SK-N-SH treated with all-trans-retinoic acid at 6 μM for 48 hours (cell line): Measurements from ENCODE around the gene HS6ST3.
A peak's percentile ranks its signal among the peaks of the same experiment; 100 is the strongest.

Source experiments
- ATAC-seq: fragments of 200-7000 bp; cut with Tn5 transposase; 3 replicates; pipeline ENCODE4 v1.9.1; 2020; ENCODE audit warnings: mild to moderate bottlenecking, moderate library complexity
- ARNTL ChIP-seq: fragments of 450-650 bp; formaldehyde crosslinking; IDR thresholded peaks from 2 replicates; pipeline ENCODE4 v1.5.0; 2020; ENCODE audit warnings: low read depth, mild to moderate bottlenecking, moderate library complexity, borderline replicate concordance
- BACH2 ChIP-seq: fragments of 250-450 bp; sonication (Bioruptor Pico); IDR thresholded peaks from 2 replicates; pipeline ENCODE4 v1.9.0; 2021; ENCODE audit warnings: mild to moderate bottlenecking, borderline replicate concordance
- CREB5 ChIP-seq: fragments of 250-450 bp; sonication (Bioruptor Pico); IDR thresholded peaks from 2 replicates; pipeline ENCODE4 v1.5.1; 2020; ENCODE audit warnings: low read depth, mild to moderate bottlenecking, moderate library complexity
- CSDC2 ChIP-seq: fragments of 250-450 bp; sonication (Bioruptor Pico); IDR thresholded peaks from 2 replicates; pipeline ENCODE4 v1.5.0; 2020; ENCODE audit warnings: mild to moderate bottlenecking, moderate library complexity
- CSRNP3 ChIP-seq: fragments of 250-450 bp; sonication (Bioruptor Pico); IDR thresholded peaks from 2 replicates; pipeline ENCODE4 v1.5.1; 2021; ENCODE audit warnings: mild to moderate bottlenecking, moderate library complexity
- ESRRG ChIP-seq: fragments of 250-450 bp; sonication (Bioruptor Pico); IDR thresholded peaks from 2 replicates; pipeline ENCODE4 v1.6.1; 2021; ENCODE audit warnings: mild to moderate bottlenecking
- GLIS3 ChIP-seq: fragments of 250-450 bp; sonication (Bioruptor Pico); IDR thresholded peaks from 2 replicates; pipeline ENCODE4 v1.5.0; 2020; ENCODE audit warnings: mild to moderate bottlenecking, moderate library complexity
- ISL1 ChIP-seq: fragments of 250-450 bp; sonication (Bioruptor Pico); IDR thresholded peaks from 2 replicates; pipeline ENCODE4 v2.1.2; 2022; ENCODE audit warnings: mild to moderate bottlenecking, moderate library complexity
- PATZ1 ChIP-seq: fragments of 250-450 bp; sonication (Bioruptor Pico); IDR thresholded peaks from 2 replicates; pipeline ENCODE4 v1.8.0; 2020; ENCODE audit warnings: mild to moderate bottlenecking, moderate library complexity, borderline replicate concordance
- POU6F1 ChIP-seq: fragments of 250-450 bp; sonication (Bioruptor Pico); IDR thresholded peaks from 2 replicates; pipeline ENCODE4 v1.8.0; 2021; ENCODE audit warnings: low read depth, mild to moderate bottlenecking, moderate library complexity, borderline replicate concordance
- PPARA ChIP-seq: fragments of 250-450 bp; sonication (Bioruptor Pico); IDR thresholded peaks from 2 replicates; pipeline ENCODE4 v1.5.0; 2020; ENCODE audit warnings: mild to moderate bottlenecking, borderline replicate concordance
- RARB ChIP-seq: fragments of 250-450 bp; sonication (Bioruptor Pico); IDR thresholded peaks from 2 replicates; pipeline ENCODE4 v1.8.0; 2021; ENCODE audit warnings: mild to moderate bottlenecking, moderate library complexity
- SNAI2 ChIP-seq: fragments of 250-450 bp; sonication (Bioruptor Pico); IDR thresholded peaks from 2 replicates; pipeline ENCODE4 v1.5.0; 2020; ENCODE audit warnings: mild to moderate bottlenecking, moderate library complexity
- TCF4 ChIP-seq: fragments of 250-450 bp; sonication (Bioruptor Pico); IDR thresholded peaks from 2 replicates; pipeline ENCODE4 v1.8.0; 2021; ENCODE audit warnings: mild to moderate bottlenecking, moderate library complexity, borderline replicate concordance
- TOX ChIP-seq: fragments of 250-450 bp; sonication (Bioruptor Pico); IDR thresholded peaks from 2 replicates; pipeline ENCODE4 v1.8.0; 2021; ENCODE audit warnings: mild to moderate bottlenecking, moderate library complexity, borderline replicate concordance
- TSHZ2 ChIP-seq: fragments of 250-450 bp; sonication (Bioruptor Pico); IDR thresholded peaks from 2 replicates; pipeline ENCODE4 v1.5.0; 2020; ENCODE audit warnings: mild to moderate bottlenecking, moderate library complexity
- ZFP3 ChIP-seq: fragments of 250-450 bp; sonication (Bioruptor Pico); IDR thresholded peaks from 2 replicates; pipeline ENCODE4 v1.5.0; 2020; ENCODE audit warnings: mild to moderate bottlenecking, moderate library complexity
- ZFP30 ChIP-seq: fragments of 450-650 bp; formaldehyde crosslinking; IDR thresholded peaks from 2 replicates; pipeline ENCODE4 v1.5.0; 2022; ENCODE audit warnings: mild to moderate bottlenecking, moderate library complexity
- ZNF565 ChIP-seq: fragments of 450-650 bp; formaldehyde crosslinking; conservative IDR thresholded peaks from 2 replicates; pipeline ENCODE4 v1.5.0; 2020; ENCODE audit warnings: low read depth, mild to moderate bottlenecking, moderate library complexity
- ZNF70 ChIP-seq: fragments of 450-650 bp; formaldehyde crosslinking; IDR thresholded peaks from 2 replicates; pipeline ENCODE4 v1.5.0; 2020; ENCODE audit warnings: mild to moderate bottlenecking, moderate library complexity
- ZNF8 ChIP-seq: fragments of 450-650 bp; formaldehyde crosslinking; IDR thresholded peaks from 2 replicates; pipeline ENCODE4 v1.5.0; 2020; ENCODE audit warnings: mild to moderate bottlenecking, moderate library complexity

Gene HS6ST3

GRCh38 chr13:96768524-96768923 is 678.6 kb downstream of the HS6ST3 start:
- no peak for ATAC-seq
- TF ChIP-seq CSDC2 (CRISPR knock-in tag) (no peak), PATZ1 (no peak), ZFP30 (CRISPR knock-in tag) (no peak), ZNF565 (no peak), ISL1 (CRISPR knock-in tag) (no peak), ZFP3 (CRISPR knock-in tag) (no peak), POU6F1 (CRISPR knock-in tag) (no peak), GLIS3 (CRISPR knock-in tag) (no peak), SNAI2 (no peak), ARNTL (no peak), ZNF70 (CRISPR knock-in tag) (no peak), TOX (no peak), BACH2 (CRISPR knock-in tag) (no peak), RARB (CRISPR knock-in tag) (no peak), ESRRG (CRISPR knock-in tag) (no peak), TSHZ2 (CRISPR knock-in tag) (no peak)

- 0 out of 2 replicates have a peak, but pooled peaks have one; percentile 63 for TF ChIP-seq ZFP3 (CRISPR knock-in tag)
- TF ChIP-seq CREB5 (CRISPR knock-in tag), result peak; percentile 93
- TF ChIP-seq PATZ1, result no peak
- TF ChIP-seq GLIS3 (CRISPR knock-in tag), result peak; percentile 46; the same call in 1 of the 2 replicates
- no peak for TF ChIP-seq ZNF8 (CRISPR knock-in tag)
- peak; percentile 20; the same call in 1 of the 2 replicates for TF ChIP-seq CSRNP3 (CRISPR knock-in tag)
- TF ChIP-seq ISL1 (CRISPR knock-in tag), result peak; percentile 97
- no peak for TF ChIP-seq PPARA (CRISPR knock-in tag)
- TF ChIP-seq SNAI2, result peak; percentile 80; the same call in 1 of the 2 replicates
- TF ChIP-seq CSDC2 (CRISPR knock-in tag), result no peak
- peak; percentile 69; the same call in 1 of the 2 replicates for TF ChIP-seq POU6F1 (CRISPR knock-in tag)
- peak; percentile 97 for TF ChIP-seq TSHZ2 (CRISPR knock-in tag)
- peak; percentile 93 for TF ChIP-seq ESRRG (CRISPR knock-in tag)
- peak; percentile 92 for TF ChIP-seq TCF4 (CRISPR knock-in tag)
- no peak; the same call in 1 of the 2 replicates for TF ChIP-seq ZNF70 (CRISPR knock-in tag)
- ATAC-seq, result no peak
Measured at GRCh38 chr13:96769874-96770273, 680.0 kb downstream of the HS6ST3 start.
